ENCODE results near the gene CFAP20.

The CFAP20 gene

DNA sequence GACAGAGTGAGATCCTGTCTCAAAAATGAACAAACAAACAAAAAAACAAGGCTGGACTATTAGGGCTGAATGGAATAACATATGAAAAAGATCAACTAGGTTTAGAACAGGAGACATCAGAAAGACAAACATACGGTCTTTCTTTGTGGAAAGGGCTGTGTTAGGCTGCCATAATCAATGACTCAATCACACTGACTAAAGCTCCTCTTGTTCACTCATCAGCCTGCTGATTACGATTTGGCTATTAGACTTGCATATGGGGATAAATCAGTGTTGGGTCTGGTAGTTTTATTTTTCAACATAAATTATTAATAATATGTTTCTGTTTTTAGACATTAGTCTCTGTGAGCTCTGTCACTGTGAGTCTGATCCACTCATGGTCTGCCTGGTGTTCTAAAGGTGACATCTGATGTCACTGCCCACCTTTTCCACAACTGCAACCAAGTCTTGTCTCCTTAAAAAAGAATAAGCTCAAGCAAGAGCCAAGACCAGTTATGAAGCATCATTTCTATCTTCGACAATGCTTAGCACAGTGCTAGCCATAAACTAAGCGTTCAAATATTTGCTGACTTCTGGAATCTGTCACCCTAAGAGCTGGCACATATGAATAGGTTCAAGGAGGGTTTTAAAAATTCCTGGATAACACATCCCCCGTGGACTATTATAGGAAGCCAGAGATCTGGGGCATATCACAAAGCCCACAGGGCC lies 10.2 kb downstream of the CFAP20 start:
- H3K4me3 Mint-ChIP-seq: no peak overlapping the region
- no peak overlapping the region for H3K27ac Mint-ChIP-seq
- H3K9me3 Mint-ChIP-seq: no peaks in the 10 kb centered on the region
- no peaks in the 10 kb centered on the region for H3K27me3 Mint-ChIP-seq
- H3K36me3 Mint-ChIP-seq: peaks cover 23% of the 10 kb centered on the region
- H3K4me1 Mint-ChIP-seq: peaks cover 17% of the 10 kb centered on the region
- DNase-seq: no peak
- CTCF ChIA-PET: interaction anchor here (1.1 to 2.0 kb wide), 2 partner anchors 8 to 22 kb away, joined by 3 to 8 read pairs; no protein-coding TSS in a partner anchor

DNA sequence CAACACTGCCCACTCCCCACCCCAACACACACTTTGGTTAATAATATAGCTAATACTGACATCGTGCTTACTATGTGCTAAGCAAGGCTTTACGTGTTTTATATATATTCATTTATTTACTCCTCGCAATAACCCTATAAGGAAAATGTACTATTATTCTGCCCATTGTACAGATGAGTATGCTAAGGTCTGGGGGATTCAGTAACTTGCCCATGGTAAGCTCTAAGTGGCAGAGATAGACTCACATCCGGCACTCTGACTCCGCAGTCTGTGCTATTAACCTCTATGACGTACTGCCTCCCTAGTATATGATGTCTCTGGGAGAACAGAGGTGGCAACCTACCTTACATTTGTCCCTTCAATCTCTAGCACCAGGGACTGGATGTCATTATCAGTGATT lies 12.7 kb downstream of the CFAP20 start:
- Mint-ChIP-seq H3K36me3 (peaks cover 33% of the 10 kb centered on the region), H3K9me3 (no peaks in the 10 kb centered on the region), H3K27me3 (no peaks in the 10 kb centered on the region), H3K4me3 (no peak overlapping the region), H3K4me1 (peaks cover 4% of the 10 kb centered on the region), H3K27ac (no peak overlapping the region)
- DNase-seq: no peak
- CTCF ChIA-PET: interaction anchor here (0.8 to 1.9 kb wide), 3 partner anchors 9 to 50 kb away, joined by 3 to 4 read pairs (median 3); no protein-coding TSS in a partner anchor

DNA sequence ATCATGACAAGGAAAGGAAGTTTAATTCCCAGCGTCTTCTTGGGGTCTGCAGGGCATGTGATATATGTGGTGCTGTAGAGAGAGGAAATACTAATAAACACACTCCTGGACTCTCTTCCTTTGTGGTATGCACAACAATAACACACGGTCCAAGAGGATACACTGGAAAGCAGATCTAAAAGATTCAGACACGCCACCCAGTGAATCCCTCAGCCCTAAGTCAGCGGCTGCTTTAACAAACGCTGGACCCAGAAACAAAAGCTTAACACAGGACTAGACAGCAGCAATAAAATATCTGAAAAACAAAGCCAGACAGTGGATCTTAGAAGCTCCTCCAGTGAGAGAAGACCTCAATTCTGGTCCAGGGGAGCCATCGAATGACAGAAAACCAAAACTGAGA lies 13.1 kb downstream of the CFAP20 start:
- no peak for DNase-seq
- H3K9me3 Mint-ChIP-seq: no peaks in the 10 kb centered on the region
- CTCF ChIA-PET: interaction anchor here (0.8 to 1.9 kb wide), 4 partner anchors 8 to 93 kb away, joined by 3 to 4 read pairs (median 3); no protein-coding TSS in a partner anchor
- no peak overlapping the region for H3K4me3 Mint-ChIP-seq
- H3K27ac Mint-ChIP-seq: no peak overlapping the region
- peaks cover 33% of the 10 kb centered on the region for H3K36me3 Mint-ChIP-seq
- H3K4me1 Mint-ChIP-seq: peaks cover 3% of the 10 kb centered on the region
- no peaks in the 10 kb centered on the region for H3K27me3 Mint-ChIP-seq

DNA sequence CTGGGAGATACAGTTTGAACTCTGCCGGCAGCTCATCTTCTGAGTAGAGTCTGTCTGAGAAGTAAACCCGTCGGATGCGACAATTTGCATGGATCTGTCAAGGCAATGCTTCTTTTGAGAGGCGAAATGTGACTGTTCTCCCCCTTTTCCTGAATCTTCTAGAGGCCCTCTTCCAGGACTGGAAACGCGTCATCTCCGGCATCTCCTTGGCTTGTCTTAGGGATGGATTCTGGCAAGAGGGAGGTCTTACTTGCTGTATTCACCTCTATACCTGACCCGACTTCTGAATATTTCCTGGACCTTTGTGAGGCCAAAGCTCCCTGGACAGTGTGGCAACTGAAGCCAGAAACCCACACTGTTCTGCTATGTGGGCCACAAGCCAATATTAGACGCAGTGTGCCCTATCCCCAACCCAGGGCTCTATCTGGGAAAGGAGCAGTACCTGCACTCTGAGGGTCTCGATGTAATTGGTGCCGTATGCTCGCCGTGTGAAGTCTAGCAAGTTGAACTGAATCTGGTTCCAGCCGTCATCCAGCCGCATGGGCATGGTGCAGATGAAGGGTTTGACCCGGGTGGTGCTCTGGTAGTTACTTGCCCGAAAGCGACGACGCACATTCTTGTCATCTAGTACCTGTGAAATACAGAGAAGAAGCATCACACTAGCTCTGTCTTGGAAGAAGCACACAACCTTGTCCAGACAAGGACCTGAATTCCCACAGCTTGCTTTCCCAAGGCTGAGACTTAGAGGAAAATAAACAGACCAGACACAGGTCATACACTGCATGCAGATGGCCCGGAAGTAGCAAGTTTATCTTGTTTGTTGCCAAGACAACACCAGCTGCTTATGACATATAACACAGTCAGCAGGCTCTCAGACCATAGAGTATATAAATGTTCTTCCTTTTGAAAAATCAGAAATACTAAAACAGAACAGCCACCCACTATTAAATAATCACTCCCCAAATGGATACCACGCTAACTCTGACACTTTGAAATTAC lies 14.1 kb downstream of the CFAP20 start:
- H3K9me3 Mint-ChIP-seq: no peaks in the 10 kb centered on the region
- no peaks in the 10 kb centered on the region for H3K27me3 Mint-ChIP-seq
- no peak for DNase-seq
- peaks cover 33% of the 10 kb centered on the region for H3K36me3 Mint-ChIP-seq
- CTCF ChIA-PET: interaction anchor here (1.1 kb wide), 1 partner anchor 92 kb away, joined by 3 read pairs; no protein-coding TSS in a partner anchor
- no peaks in the 10 kb centered on the region for H3K4me1 Mint-ChIP-seq
- no peak overlapping the region for H3K4me3 Mint-ChIP-seq
- H3K27ac Mint-ChIP-seq: no peak overlapping the region

DNA sequence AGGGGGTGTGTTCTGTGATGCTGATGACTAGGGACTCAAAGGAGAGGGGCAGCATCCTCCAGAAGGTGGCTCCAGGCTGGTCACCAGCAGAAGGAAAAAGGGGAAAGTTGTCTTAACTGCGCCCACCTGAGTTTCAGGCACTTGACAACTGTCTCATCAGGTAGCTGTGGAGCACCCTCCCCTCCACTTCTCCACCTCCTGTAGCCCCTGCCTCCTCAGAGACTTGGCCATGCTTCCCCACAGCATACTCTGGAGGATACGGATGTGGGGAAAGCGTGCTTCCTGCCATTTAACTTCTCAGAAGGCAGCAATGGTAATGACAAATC lies 17.9 kb downstream of the CFAP20 start:
- H3K36me3 Mint-ChIP-seq: peaks cover 27% of the 10 kb centered on the region
- H3K4me1 Mint-ChIP-seq: no peaks in the 10 kb centered on the region

DNA sequence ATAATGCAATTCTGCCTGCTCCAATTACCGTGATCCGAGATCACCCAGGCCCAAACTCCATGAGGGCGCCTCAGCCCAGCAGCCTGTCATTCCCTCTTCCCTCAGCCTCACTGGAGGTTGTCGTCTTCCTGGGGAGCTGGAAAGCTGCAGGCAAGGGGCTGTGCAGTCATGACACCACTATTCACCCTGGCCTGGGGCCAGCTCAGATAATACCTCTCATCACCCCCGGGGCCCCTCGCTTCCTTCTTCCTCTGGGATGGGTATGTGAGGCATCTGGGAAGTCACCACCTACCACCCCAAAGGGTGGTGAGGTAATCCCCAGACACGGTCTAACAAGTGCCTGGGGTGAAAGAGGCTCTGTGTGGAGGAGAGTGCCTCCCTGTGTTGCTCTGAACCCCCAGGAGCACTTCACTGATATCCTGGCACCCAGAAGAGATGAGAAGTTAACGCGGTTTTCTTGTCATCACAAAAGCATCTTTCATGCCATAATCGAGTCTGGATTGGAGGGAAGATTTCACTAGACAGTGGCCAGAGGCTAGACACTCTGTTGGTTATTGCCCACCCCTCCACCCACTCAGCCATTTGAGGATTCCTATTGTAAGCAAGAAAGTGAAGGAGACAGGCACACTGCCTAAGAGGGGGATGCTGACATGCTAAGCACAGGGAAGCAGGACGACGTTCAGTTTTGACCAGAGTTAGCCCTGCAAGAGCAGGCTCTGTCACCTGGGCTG lies 18.4 kb downstream of the CFAP20 start:
- Mint-ChIP-seq H3K4me3 (no peak overlapping the region), H3K27me3 (peaks cover 1% of the 10 kb centered on the region), H3K9me3 (no peaks in the 10 kb centered on the region), H3K4me1 (peaks cover 1% of the 10 kb centered on the region), H3K27ac (no peak overlapping the region), H3K36me3 (peaks cover 22% of the 10 kb centered on the region)
- CTCF ChIA-PET: no interaction called here
- no peak for DNase-seq

More for the DNA sequence above, 17.9 kb downstream of the CFAP20 start:
- no peak overlapping the region for H3K4me3 Mint-ChIP-seq
- DNase-seq: no peak
- CTCF ChIA-PET: no interaction called here
- no peaks in the 10 kb centered on the region for H3K27me3 Mint-ChIP-seq
- no peak overlapping the region for H3K27ac Mint-ChIP-seq
- no peaks in the 10 kb centered on the region for H3K9me3 Mint-ChIP-seq

DNA sequence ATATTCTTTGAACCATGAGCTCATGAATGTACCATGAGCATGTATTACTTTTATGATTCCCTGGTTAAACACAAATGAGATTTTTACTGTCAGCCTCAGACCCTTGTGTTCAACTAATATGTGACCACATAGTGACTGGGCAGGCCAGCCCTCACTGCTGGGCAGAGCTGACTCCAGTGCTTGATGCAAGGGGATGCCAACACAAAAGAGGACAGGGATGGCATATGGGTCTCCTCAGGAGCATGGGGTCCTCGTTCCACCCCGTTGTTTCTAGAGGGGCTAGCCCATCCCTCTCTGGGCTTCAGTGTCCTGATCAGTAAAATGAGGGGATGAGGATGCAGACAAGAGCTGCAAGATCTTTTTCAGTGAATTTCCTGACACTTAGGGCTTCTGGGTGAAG lies 19.3 kb downstream of the CFAP20 start:
- no peaks in the 10 kb centered on the region for H3K9me3 Mint-ChIP-seq
- peaks cover 14% of the 10 kb centered on the region for H3K36me3 Mint-ChIP-seq
- H3K27me3 Mint-ChIP-seq: peaks cover 6% of the 10 kb centered on the region
- H3K27ac Mint-ChIP-seq: no peak overlapping the region
- CTCF ChIA-PET: no interaction called here
- H3K4me1 Mint-ChIP-seq: peaks cover 6% of the 10 kb centered on the region
- DNase-seq: no peak
- no peak overlapping the region for H3K4me3 Mint-ChIP-seq

DNA sequence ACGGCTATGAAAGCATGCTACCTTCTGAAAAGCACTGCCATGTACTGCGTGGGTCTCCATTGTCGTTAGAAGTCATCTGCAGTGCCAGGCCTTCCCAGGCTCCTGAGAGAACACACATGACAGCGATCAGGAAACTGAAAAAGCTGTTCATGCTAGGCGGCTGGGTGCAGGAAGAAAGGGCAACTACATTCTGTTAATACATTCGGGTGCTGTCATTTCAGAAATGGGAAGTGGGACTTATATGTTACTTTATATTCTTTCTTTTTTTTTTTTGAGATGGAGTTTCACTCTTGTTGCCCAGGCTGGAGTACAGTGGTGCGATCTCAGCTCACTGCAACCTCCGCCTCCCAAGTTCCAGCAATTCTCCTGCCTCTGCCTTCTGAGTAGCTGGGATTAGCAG lies 19.9 kb downstream of the CFAP20 start:
- H3K27ac Mint-ChIP-seq: no peak overlapping the region
- peaks cover 10% of the 10 kb centered on the region for H3K36me3 Mint-ChIP-seq
- H3K27me3 Mint-ChIP-seq: peaks cover 6% of the 10 kb centered on the region
- H3K9me3 Mint-ChIP-seq: no peaks in the 10 kb centered on the region
- no peak overlapping the region for H3K4me3 Mint-ChIP-seq
- CTCF ChIA-PET: interaction anchor here (1.6 kb wide), 1 partner anchor 11 kb away, joined by 7 read pairs; no protein-coding TSS in a partner anchor
- DNase-seq: no peak
- H3K4me1 Mint-ChIP-seq: peaks cover 6% of the 10 kb centered on the region

DNA sequence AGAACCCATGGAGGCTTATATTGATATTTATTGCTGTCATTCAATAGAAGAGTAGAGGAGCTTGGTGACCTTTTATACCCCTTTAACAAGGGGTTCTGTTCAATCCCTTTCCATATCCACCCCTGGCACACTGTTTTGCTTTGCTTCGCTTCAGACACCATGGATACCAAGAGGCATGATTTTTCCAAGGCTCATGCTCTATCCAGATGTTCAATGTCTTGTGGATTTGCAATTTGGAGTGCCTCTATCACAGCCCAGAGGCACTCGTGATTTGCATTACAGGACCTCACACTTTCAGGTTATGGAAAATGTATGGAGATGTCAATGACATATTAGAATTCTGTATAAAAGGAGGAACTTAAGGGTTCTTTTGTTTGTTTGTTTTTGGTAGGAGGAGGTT lies 21.5 kb downstream of the CFAP20 start:
- Mint-ChIP-seq H3K27ac (no peak overlapping the region), H3K4me1 (peaks cover 6% of the 10 kb centered on the region), H3K9me3 (no peaks in the 10 kb centered on the region), H3K4me3 (no peak overlapping the region), H3K27me3 (peaks cover 6% of the 10 kb centered on the region), H3K36me3 (peaks cover 2% of the 10 kb centered on the region)
- DNase-seq: no peak
- CTCF ChIA-PET: interaction anchor here (1.1 to 1.6 kb wide), 2 partner anchors 9 to 10 kb away, joined by 3 to 4 read pairs; no protein-coding TSS in a partner anchor

DNA sequence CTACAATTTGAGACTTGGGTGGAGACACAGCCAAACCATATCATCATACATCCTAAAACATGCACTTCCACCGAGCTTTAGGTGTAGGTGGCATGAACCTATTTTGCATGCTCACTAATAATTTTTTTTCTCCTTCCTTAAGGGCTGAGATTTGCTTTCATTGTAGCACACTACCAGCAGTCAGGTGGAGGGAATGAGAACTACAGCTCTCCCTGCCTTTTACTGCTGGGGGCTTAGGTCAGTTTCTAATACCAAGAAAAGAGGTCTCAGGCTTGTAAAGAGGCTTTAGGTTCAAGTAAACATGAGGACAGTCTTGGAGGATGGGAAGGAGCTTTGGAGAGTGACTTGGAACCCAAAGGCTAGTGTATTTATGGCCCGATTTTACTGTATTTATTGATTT lies 22.0 kb downstream of the CFAP20 start:
- CTCF ChIA-PET: interaction anchor here (1.1 to 1.6 kb wide), 2 partner anchors 9 kb away, joined by 3 to 4 read pairs; no protein-coding TSS in a partner anchor

DNA sequence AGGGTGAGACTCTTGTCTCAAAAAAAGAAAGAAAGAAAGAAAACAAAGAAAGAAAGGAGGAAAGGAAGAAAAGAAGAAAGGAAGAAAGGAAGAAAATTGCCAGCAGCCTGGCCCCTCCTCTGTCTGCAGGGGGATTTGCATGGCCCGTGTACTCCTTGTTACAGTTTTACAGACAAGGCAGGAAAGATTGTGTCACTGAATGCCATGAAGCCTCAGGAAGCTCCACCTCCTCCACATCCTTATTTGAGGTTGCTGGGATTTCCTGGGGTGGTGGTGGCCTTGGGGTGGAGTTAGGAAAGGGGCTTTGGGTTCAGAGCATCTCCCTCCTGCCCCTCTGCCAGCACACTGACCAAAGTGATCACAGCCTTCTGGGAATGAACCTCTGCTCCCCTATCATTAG lies 23.6 kb downstream of the CFAP20 start:
- Mint-ChIP-seq H3K27ac (no peak overlapping the region), H3K4me3 (no peak overlapping the region)
- CTCF ChIA-PET: no interaction called here

More for the DNA sequence above, 22.0 kb downstream of the CFAP20 start:
- no peak for DNase-seq
- Mint-ChIP-seq H3K27me3 (peaks cover 6% of the 10 kb centered on the region), H3K4me3 (no peak overlapping the region), H3K4me1 (peaks cover 6% of the 10 kb centered on the region), H3K27ac (no peak overlapping the region), H3K36me3 (peaks cover 2% of the 10 kb centered on the region), H3K9me3 (no peaks in the 10 kb centered on the region)

DNA sequence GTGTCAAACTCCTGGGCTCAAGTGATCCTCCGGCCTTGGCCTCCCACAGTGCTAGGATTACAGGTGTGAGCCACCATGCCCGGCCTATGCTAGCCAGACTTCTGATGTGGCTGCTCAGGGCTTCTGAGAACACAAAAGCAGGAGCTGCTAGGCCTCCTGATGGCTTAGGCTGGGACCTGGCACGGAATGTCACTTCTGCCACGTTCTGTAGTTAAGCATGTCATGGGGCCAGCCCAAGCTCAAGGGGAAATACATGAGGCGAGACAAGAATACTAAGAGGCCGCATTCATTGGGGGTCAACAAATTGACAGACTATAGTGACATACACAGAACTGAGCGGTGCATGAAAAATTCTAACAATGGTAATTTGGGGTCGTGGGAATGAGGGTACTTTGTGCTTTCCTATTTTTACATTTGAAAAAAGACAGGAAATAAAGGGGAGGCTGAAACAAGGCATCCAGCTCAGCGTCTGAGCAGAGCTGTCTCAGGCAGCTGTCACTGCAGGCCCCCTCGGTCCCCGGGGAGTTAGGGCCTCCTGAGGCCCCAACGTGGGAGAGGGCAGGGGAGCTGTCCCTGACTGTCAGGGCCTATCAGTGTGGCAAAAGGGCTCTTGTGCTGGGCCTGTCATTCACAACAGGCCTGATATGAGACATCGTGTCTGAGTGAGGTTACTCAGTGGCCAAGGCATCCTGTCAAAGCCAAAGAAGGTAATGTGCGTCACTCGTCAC lies 26.4 kb downstream of the CFAP20 start:
- H3K4me1 Mint-ChIP-seq: peaks cover 6% of the 10 kb centered on the region
- CTCF ChIA-PET: no interaction called here
- DNase-seq: no peak

More for the DNA sequence above, 23.6 kb downstream of the CFAP20 start:
- no peak for DNase-seq
- peaks cover 6% of the 10 kb centered on the region for H3K27me3 Mint-ChIP-seq
- H3K4me1 Mint-ChIP-seq: peaks cover 6% of the 10 kb centered on the region
- no peaks in the 10 kb centered on the region for H3K36me3 Mint-ChIP-seq
- no peaks in the 10 kb centered on the region for H3K9me3 Mint-ChIP-seq

DNA sequence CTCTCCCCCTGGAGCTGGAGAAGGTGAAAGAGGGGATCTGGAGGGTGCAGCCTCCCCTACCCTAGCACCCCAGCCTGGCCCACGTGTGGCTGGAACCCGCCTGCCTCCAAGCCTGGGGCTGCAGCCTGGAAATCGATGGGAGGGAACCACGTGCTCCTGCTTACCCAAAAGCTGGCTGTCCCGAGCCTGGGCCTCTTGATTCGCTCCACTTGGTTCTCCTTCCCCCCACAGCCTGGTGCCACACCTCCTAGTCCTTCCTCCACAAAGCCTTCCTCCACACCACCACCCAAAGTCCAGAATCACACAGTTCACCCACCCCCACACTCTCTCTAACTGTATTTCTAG lies 29.3 kb downstream of the CFAP20 start:
- no peak overlapping the region for H3K4me3 Mint-ChIP-seq
- no peaks in the 10 kb centered on the region for H3K9me3 Mint-ChIP-seq
- peaks cover 9% of the 10 kb centered on the region for H3K4me1 Mint-ChIP-seq
- no peak overlapping the region for H3K27ac Mint-ChIP-seq
- no peaks in the 10 kb centered on the region for H3K36me3 Mint-ChIP-seq
- DNase-seq: no peak
- peaks cover 17% of the 10 kb centered on the region for H3K27me3 Mint-ChIP-seq
- CTCF ChIA-PET: interaction anchor here (1.6 to 4.5 kb wide), 2 partner anchors 28 to 73 kb away, joined by 3 to 30 read pairs; partner anchors contain the start of gene CFAP20

More for the DNA sequence above, 26.4 kb downstream of the CFAP20 start:
- H3K27me3 Mint-ChIP-seq: peaks cover 23% of the 10 kb centered on the region
- H3K36me3 Mint-ChIP-seq: no peaks in the 10 kb centered on the region
- no peaks in the 10 kb centered on the region for H3K9me3 Mint-ChIP-seq
- H3K4me3 Mint-ChIP-seq: no peak overlapping the region
- no peak overlapping the region for H3K27ac Mint-ChIP-seq
